Trophoblast cell (in vitro differentiated cells and primary cell): ENCODE results near the gene FAM237B. TPM values are rescaled to one million over a fixed set of nuclear protein-coding genes. Genes with fewer than 3 reads are reported as not detected.
"Not testable (repeated sequence)": the region's sequence is repeated elsewhere in the genome, so short reads cannot be mapped to it uniquely, and the experiment has no call there.

ENCODE experiments used
- DNase-seq, 2 donors: peaks; one replicate each; pipeline ENCODE4 v3.0.0-alpha.2; 2016
- H2AFZ ChIP-seq: 2 replicates; pipeline ENCODE4 v1.6.1; 2013; ENCODE audit warnings: low read length, moderate library complexity, mild to moderate bottlenecking; ENCODE audit not compliant: insufficient read depth, poor library complexity
- H2AK5ac ChIP-seq: 2 replicates; pipeline ENCODE4 v1.6.1; 2013; ENCODE audit warnings: mild to moderate bottlenecking, low read length
- H2BK120ac ChIP-seq: 2 replicates; pipeline ENCODE4 v1.6.1; 2013; ENCODE audit warnings: low read length, mild to moderate bottlenecking, moderate library complexity; ENCODE audit not compliant: insufficient read depth, poor library complexity
- H2BK12ac ChIP-seq: 2 replicates; pipeline ENCODE4 v1.6.1; 2013; ENCODE audit warnings: mild to moderate bottlenecking, low read length, moderate library complexity
- H2BK5ac ChIP-seq: 2 replicates; pipeline ENCODE4 v1.6.1; 2013; ENCODE audit warnings: low read length, low read depth, moderate library complexity, mild to moderate bottlenecking; ENCODE audit not compliant: poor library complexity
- H3K14ac ChIP-seq: 2 replicates; pipeline ENCODE4 v1.6.1; 2013; ENCODE audit warnings: mild to moderate bottlenecking, low read length
- H3K18ac ChIP-seq: 2 replicates; pipeline ENCODE4 v1.6.1; 2013; ENCODE audit warnings: mild to moderate bottlenecking, low read length
- H3K23ac ChIP-seq: 2 replicates; pipeline ENCODE4 v1.6.1; 2013; ENCODE audit warnings: low read length
- H3K27ac ChIP-seq: 2 replicates; pipeline ENCODE4 v1.5.1; 2013; ENCODE audit warnings: low read depth, mild to moderate bottlenecking, inconsistent platforms, low read length, moderate library complexity
- H3K27me3 ChIP-seq: 2 replicates; pipeline ENCODE4 v1.6.1; 2013; ENCODE audit warnings: inconsistent platforms, mild to moderate bottlenecking, low read length, moderate library complexity; ENCODE audit not compliant: insufficient read depth
- H3K36me3 ChIP-seq, 2 experiments: 1 replicate in 1 of 2; 2 replicates in 1 of 2; pipeline ENCODE4 v1.6.1; 2013; ENCODE audit warnings: low read length in 2 of 2, mild to moderate bottlenecking in 2 of 2, moderate library complexity in 1 of 2; ENCODE audit not compliant: insufficient read depth in 2 of 2, control insufficient read depth in 1 of 2
- H3K4ac ChIP-seq: 2 replicates; pipeline ENCODE4 v1.6.1; 2013; ENCODE audit warnings: low read depth, mild to moderate bottlenecking, low read length, moderate library complexity
- H3K4me1 ChIP-seq, 2 experiments: 1 replicate in 1 of 2; 2 replicates in 1 of 2; pipeline ENCODE4 v1.6.1; 2013; ENCODE audit warnings: low read length in 2 of 2, mild to moderate bottlenecking in 2 of 2, moderate library complexity in 1 of 2; ENCODE audit not compliant: insufficient read depth in 2 of 2, control insufficient read depth in 1 of 2
- H3K4me2 ChIP-seq: 2 replicates; pipeline ENCODE4 v1.6.1; 2013; ENCODE audit warnings: inconsistent platforms, mild to moderate bottlenecking, low read length, moderate library complexity
- H3K4me3 ChIP-seq: 2 replicates; pipeline ENCODE4 v1.5.1; 2013; ENCODE audit warnings: mild to moderate bottlenecking, low read depth, low read length, inconsistent platforms
- H3K79me1 ChIP-seq: one replicate; pipeline ENCODE4 v1.6.1; 2013; ENCODE audit warnings: low read length
- H3K79me2 ChIP-seq: 2 replicates; pipeline ENCODE4 v1.6.1; 2013; ENCODE audit warnings: low read length, mild to moderate bottlenecking; ENCODE audit not compliant: control insufficient read depth, insufficient read depth, poor library complexity
- H3K9ac ChIP-seq: 2 replicates; pipeline ENCODE4 v1.6.1; 2013; ENCODE audit warnings: mild to moderate bottlenecking, low read length
- H3K9me3 ChIP-seq: 2 replicates; pipeline ENCODE4 v1.6.1; 2013; ENCODE audit warnings: low read depth, mild to moderate bottlenecking, control low read depth, inconsistent platforms, low read length; ENCODE audit not compliant: insufficient read depth
- H4K12ac ChIP-seq: 2 replicates; pipeline ENCODE4 v1.6.1; 2013; ENCODE audit warnings: low read depth, mild to moderate bottlenecking, low read length, moderate library complexity
- H4K8ac ChIP-seq: 2 replicates; pipeline ENCODE4 v1.6.1; 2013; ENCODE audit warnings: low read depth, mild to moderate bottlenecking, low read length, moderate library complexity
- H4K91ac ChIP-seq: one replicate; pipeline ENCODE4 v1.6.1; 2013; ENCODE audit warnings: low read depth, mild to moderate bottlenecking, low read length, moderate library complexity
- WGBS: extraction: QIAGEN DNeasy Blood & Tissue Kit; methylation state at CpG from one replicate; pipeline ENCODE4 v1.1.7; 2013; ENCODE audit warnings: missing lambda C conversion rate; ENCODE audit not compliant: insufficient read length, insufficient coverage; ENCODE audit errors: extremely low coverage; 5-methylcytosine and 5-hydroxymethylcytosine counted together
- polyA plus RNA-seq: library from polyadenylated mRNA; stranded (reverse); fragments of 200-250 nt; gene quantifications from 2 replicates; pipeline ENCODE4 v1.2.3, GENCODE V29; 2013

FAM237B gene
- polyA plus RNA-seq: not detected in 2 replicates

DNA sequence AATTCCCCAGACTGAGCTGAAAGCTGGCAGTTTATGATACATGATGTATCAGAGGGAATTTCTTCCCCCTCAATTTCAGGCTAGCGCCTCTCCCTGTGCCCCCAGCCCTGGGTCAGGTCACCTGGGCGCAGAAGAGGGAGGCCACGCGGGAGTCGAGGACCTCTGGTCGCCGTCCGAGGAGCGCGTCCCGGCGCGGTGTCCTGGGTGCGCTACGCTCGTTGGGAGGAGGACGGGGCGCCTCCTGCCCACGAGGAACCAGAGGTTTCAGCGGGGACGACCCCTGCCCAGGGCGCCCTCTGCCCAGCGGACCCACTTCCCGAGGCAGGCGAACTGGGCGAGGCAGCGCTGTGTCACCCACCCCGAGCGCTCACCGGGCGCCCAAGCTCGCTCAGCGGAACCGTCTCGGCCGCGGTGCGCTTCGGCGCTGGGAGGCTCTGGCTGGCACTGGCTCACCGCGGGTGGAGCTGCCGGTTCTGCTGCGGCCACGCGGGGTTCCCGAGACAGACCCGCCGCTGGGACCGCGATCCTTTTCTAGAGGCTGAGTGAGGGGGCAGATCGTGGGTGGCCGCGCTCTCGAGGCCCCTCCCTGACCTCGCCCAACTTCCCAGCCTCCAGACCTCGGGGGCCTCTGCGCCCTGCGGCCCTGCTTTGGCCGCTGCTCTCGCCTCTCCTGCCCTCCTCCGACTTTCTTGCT, at the start of gene FAM237B:
TSS of gene FAM237B (minus strand) at position 504 of the 694 bp plus-strand sequence. CDS start 1,556 bp downstream, outside the sequence.
- Histone ChIP-seq H4K12ac (no peak within 1 kb of the TSS), H3K4me3 (peak within 1 kb of the TSS; percentile 3), H3K4me2 (peak within 1 kb of the TSS; percentile 84), H3K4ac (no peak within 1 kb of the TSS), H2AFZ (peak within 1 kb of the TSS; percentile 67), H4K91ac (no peak within 1 kb of the TSS), H3K23ac (no peak within 1 kb of the TSS), H3K36me3 (no peaks in the 10 kb centered on the region), H2BK5ac (no peak within 1 kb of the TSS), H3K9ac (no peak within 1 kb of the TSS), H3K27ac (no peak within 1 kb of the TSS), H3K4me1 (peaks cover 6 to 7% of the 10 kb centered on the region in 2 experiments), H3K27me3 (peaks cover 23% of the 10 kb centered on the region), H3K79me2 (no peaks in the 10 kb centered on the region), H3K79me1 (no peaks in the 10 kb centered on the region), H3K18ac (no peak within 1 kb of the TSS), H2BK12ac (no peak within 1 kb of the TSS), H2AK5ac (no peak within 1 kb of the TSS), H4K8ac (no peak within 1 kb of the TSS), H3K9me3 (peaks cover 2% of the 10 kb centered on the region), H2BK120ac (no peak within 1 kb of the TSS), H3K14ac (no peak within 1 kb of the TSS)
- no CpG with 5 or more reads among the region's 62 CpGs for WGBS
- no peak for DNase-seq

DNA sequence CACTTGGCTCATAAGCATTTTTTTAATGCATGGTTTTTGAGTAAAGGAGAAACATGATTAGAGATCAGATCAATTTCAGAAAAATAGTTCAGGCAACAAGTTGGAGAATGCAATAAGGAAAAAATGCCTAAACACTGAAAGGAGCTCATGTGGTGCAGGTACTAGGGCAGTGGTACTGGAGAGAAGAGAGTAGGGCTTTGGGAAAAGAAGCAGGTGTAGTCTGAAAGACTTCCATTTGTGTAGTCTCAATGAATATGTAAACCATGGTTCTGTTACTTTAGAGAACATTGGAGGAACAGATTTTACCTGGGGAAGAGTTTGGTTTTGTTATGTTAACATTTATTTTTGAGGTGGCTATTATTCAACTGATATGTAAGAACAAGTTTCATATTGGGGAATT, 30.9 kb upstream of the FAM237B start:
- Histone ChIP-seq H3K14ac (no peak overlapping the region), H3K23ac (no peak overlapping the region), H3K27me3 (no peaks in the 10 kb centered on the region), H3K18ac (no peak overlapping the region), H3K9ac (no peak overlapping the region), H3K36me3 (peaks cover 0 to 6% of the 10 kb centered on the region in 2 experiments), H3K27ac (no peak overlapping the region), H2BK5ac (no peak overlapping the region), H3K4me3 (no peak overlapping the region), H2AK5ac (no peak overlapping the region), H4K91ac (no peak overlapping the region), H2BK120ac (no peak overlapping the region), H2AFZ (no peak overlapping the region), H3K4ac (no peak overlapping the region), H2BK12ac (no peak overlapping the region), H3K79me1 (no peaks in the 10 kb centered on the region), H3K9me3 (no peaks in the 10 kb centered on the region), H3K4me2 (no peak overlapping the region), H3K79me2 (no peaks in the 10 kb centered on the region), H4K8ac (no peak overlapping the region), H3K4me1 (no peaks in the 10 kb centered on the region), H4K12ac (no peak overlapping the region)
- no peak for DNase-seq

DNA sequence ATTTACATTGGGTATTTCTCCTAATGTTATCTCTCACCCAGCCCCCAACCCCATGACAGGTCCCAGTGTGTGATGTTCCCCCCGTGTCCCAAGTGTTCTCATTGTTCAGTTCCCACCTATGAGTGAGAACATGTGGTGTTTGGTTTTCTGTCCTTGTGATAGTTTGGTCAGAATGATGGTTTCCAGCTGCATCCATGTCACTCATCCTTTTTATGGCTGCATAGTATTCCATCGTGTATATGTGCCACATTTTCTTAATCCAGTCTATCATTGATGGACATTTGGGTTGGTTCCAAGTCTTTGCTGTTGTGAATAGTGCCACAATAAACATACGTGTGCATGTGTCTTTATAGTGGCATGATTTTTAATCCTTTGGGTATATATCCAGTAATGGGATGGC, 28.9 kb upstream of the FAM237B start:
- H3K4me1 ChIP-seq, H4K8ac ChIP-seq, H3K4me2 ChIP-seq, H2AK5ac ChIP-seq, H2BK5ac ChIP-seq, H3K79me2 ChIP-seq, H3K9me3 ChIP-seq, DNase-seq, H2BK120ac ChIP-seq, H3K9ac ChIP-seq, H4K91ac ChIP-seq, H3K18ac ChIP-seq, H3K14ac ChIP-seq, H3K23ac ChIP-seq, H3K27ac ChIP-seq, H3K4ac ChIP-seq, H3K36me3 ChIP-seq, H3K79me1 ChIP-seq, H2AFZ ChIP-seq, H2BK12ac ChIP-seq, H3K4me3 ChIP-seq, H4K12ac ChIP-seq, H3K27me3 ChIP-seq: not testable (repeated sequence)
- no CpG with 5 or more reads among the region's 3 CpGs for WGBS

DNA sequence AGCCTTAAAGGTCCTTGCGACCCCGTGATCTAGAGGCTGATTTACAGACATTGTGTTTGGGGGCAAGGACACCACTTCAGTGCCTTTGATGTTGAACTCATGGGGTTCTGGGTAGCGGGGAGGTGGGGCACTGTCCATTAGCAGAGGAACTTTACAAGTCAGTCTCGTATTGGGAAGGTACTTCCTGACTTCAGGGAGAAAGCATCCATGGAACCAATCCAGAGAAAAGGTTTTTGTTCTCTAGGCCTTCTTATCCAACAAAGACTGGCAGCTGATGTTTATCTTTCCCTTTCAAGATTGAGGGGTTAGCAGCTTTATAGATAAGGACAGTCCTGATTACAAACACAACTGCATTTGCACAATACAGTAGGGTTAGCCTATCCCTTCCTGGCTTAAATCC, 28.2 kb upstream of the FAM237B start:
- DNase-seq: no peak
- Histone ChIP-seq H2AFZ (no peak overlapping the region), H3K9ac (no peak overlapping the region), H3K18ac (no peak overlapping the region), H2BK12ac (no peak overlapping the region), H4K8ac (no peak overlapping the region), H3K4ac (no peak overlapping the region), H3K27me3 (no peaks in the 10 kb centered on the region), H3K4me1 (no peaks in the 10 kb centered on the region), H3K4me2 (no peak overlapping the region), H3K4me3 (no peak overlapping the region), H3K79me1 (peaks cover 3% of the 10 kb centered on the region), H3K23ac (no peak overlapping the region), H4K12ac (no peak overlapping the region), H3K27ac (no peak overlapping the region), H2BK5ac (no peak overlapping the region), H3K79me2 (peaks cover 3% of the 10 kb centered on the region), H2BK120ac (no peak overlapping the region), H3K36me3 (no peaks in the 10 kb centered on the region), H4K91ac (no peak overlapping the region), H2AK5ac (no peak overlapping the region), H3K9me3 (no peaks in the 10 kb centered on the region), H3K14ac (no peak overlapping the region)
- no CpG with 5 or more reads among the region's 4 CpGs for WGBS
